Measurements from ENCODE around the gene CDH4. TPM values are rescaled to one million over a fixed set of nuclear protein-coding genes. Genes with fewer than 3 reads are reported as not detected.

CDH4 gene
- total RNA-seq, 1 donor from 2014 or later: not detected

- no peaks in the 10 kb centered on the region for H3K4me1 ChIP-seq
- H3K4me3 ChIP-seq: no peak overlapping the region
- no peaks in the 10 kb centered on the region for H3K36me3 ChIP-seq
- no peak for DNase-seq (ENCODE audit: low spot score in 2 of 2)
- intact Hi-C loops (cut with DNase I): no loop called here
- H3K27ac ChIP-seq: no peak overlapping the region
- H3K9me3 ChIP-seq: no peaks in the 10 kb centered on the region
- H3K27me3 ChIP-seq: no peaks in the 10 kb centered on the region
- TF ChIP-seq CTCF (IDR thresholded peaks at IDR 0.05): no peak
These were observed 283.5 kb downstream of the CDH4 start for GRCh38 chr20:61535536-61535935.

DNA sequence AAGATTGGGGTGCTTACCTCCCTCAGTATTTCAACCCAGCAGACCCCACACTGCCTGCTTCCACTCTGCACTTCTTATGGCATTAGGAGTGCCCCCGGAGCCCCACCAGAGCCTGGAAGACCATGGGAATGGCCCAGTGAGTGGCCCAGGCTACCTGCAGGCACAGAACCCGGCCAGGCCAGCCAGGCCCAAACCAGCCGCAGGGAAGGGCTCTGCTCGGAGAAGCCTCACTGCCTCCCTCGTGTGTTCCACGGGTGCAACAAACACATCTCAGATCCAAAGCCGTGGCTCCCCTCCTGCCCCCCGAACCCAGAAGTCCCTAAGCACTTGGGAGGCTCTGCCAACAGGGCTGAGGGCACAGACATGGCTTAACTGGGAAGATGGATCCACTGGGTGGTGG, 283.9 kb downstream of the CDH4 start:
- H3K27me3 ChIP-seq: no peaks in the 10 kb centered on the region
- intact Hi-C loops (cut with DNase I): no loop called here
- H3K9me3 ChIP-seq: no peaks in the 10 kb centered on the region
- no peak for TF ChIP-seq CTCF (IDR thresholded peaks at IDR 0.05)
- H3K4me3 ChIP-seq: no peak overlapping the region
- no peak for DNase-seq (ENCODE audit: low spot score in 2 of 2)
- no peaks in the 10 kb centered on the region for H3K4me1 ChIP-seq
- no peak overlapping the region for H3K27ac ChIP-seq
- H3K36me3 ChIP-seq: no peaks in the 10 kb centered on the region

GRCh38 chr20:61536671-61537070, 284.6 kb downstream of the CDH4 start:
- intact Hi-C loops (cut with DNase I): no loop called here
- no peak overlapping the region for H3K4me3 ChIP-seq
- no peak for TF ChIP-seq CTCF (IDR thresholded peaks at IDR 0.05)
- H3K9me3 ChIP-seq: no peaks in the 10 kb centered on the region
- no peaks in the 10 kb centered on the region for H3K36me3 ChIP-seq
- no peak for DNase-seq (ENCODE audit: low spot score in 2 of 2)
- no peak overlapping the region for H3K27ac ChIP-seq
- no peaks in the 10 kb centered on the region for H3K27me3 ChIP-seq
- H3K4me1 ChIP-seq: no peaks in the 10 kb centered on the region

- no peak for TF ChIP-seq CTCF (IDR thresholded peaks at IDR 0.05)
- H3K9me3 ChIP-seq: no peaks in the 10 kb centered on the region
- intact Hi-C loops (cut with DNase I): no loop called here
- no peak overlapping the region for H3K27ac ChIP-seq
- H3K4me3 ChIP-seq: no peak overlapping the region
- H3K27me3 ChIP-seq: no peaks in the 10 kb centered on the region
- DNase-seq (ENCODE audit: low spot score in 2 of 2): no peak
- no peaks in the 10 kb centered on the region for H3K4me1 ChIP-seq
- no peaks in the 10 kb centered on the region for H3K36me3 ChIP-seq
These were observed 285.4 kb downstream of the CDH4 start for GRCh38 chr20:61537239-61538182.

DNA sequence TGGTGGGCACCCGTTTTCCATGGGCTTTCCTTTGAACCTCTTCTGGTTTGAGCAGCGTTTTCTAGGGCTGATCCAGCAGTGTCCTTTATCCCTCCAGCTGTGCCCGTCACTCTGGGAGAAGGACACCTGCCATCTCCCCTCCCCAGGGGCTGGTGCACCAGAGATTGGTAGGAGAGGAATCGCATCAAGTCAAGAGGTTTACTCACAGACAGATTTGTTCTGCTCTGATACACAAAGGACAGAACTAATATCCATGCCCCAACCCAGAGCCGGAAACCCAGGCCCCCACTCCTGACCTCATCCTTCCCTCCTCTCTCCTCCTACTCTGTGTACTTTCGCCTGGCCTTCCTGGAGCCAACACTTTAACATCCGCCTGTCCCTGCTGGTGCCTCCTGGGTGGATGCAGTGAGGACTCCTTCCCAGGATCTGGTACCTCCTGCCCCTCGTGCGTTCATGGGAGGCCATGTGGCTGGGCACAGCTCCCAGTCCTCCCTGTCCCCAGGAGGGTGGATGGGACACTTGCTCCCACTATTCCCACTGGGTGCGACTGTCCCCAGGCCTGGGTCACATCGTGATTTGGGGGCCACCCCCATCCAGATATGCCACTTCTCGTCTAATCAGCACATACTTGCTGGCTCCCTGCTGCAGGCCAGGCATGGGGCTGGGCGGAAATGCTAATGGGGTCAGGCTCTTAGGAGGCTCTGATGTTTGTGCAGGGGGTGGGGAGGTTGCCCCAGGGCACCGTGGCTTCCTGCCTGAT, 286.3 kb downstream of the CDH4 start:
- intact Hi-C loops (cut with DNase I): no loop called here
- Histone ChIP-seq H3K4me3 (no peak overlapping the region), H3K36me3 (no peaks in the 10 kb centered on the region), H3K27ac (no peak overlapping the region), H3K9me3 (no peaks in the 10 kb centered on the region), H3K27me3 (no peaks in the 10 kb centered on the region), H3K4me1 (no peaks in the 10 kb centered on the region)
- DNase-seq (ENCODE audit: low spot score in 2 of 2): no peak
- TF ChIP-seq CTCF (IDR thresholded peaks at IDR 0.05): no peak
